HTERT RPE-1 (cell line): ENCODE data around the gene GRIK2.

Experiments used
- in situ Hi-C: fragments of 300-500 bp; cut with MboI; formaldehyde crosslinking; loops from 4 replicates; pipeline ENCODE4 v1.14.3; 2020; ENCODE audit warnings: low sequenced_read_pairs

Gene GRIK2

GRCh38 chr6:101454106-101454676 is 60.7 kb downstream of the GRIK2 start:
- in situ Hi-C loops, result no loop called here

DNA sequence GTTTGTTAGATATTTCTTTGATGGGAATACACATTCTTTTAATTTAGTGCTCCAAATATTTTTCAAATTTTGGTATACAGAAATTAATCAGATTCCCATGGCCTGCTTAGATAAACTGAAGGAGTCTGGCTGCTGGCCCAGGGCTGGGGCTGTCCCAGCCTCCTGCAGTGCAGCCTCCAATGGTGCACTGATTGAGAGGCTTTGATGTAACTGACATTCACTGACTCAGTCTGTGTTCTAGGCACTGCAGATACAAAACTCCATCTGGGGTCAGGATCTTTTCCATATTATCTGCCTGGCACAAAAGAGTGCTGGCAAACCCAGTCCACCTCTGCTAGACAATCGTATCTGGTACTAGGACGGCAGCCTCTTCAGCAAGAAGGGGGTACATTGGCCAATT is 64.8 kb downstream of the GRIK2 start:
- in situ Hi-C loops, result no loop called here

GRCh38 chr6:101458826-101459225 is 65.3 kb downstream of the GRIK2 start:
- in situ Hi-C loops, result no loop called here

DNA sequence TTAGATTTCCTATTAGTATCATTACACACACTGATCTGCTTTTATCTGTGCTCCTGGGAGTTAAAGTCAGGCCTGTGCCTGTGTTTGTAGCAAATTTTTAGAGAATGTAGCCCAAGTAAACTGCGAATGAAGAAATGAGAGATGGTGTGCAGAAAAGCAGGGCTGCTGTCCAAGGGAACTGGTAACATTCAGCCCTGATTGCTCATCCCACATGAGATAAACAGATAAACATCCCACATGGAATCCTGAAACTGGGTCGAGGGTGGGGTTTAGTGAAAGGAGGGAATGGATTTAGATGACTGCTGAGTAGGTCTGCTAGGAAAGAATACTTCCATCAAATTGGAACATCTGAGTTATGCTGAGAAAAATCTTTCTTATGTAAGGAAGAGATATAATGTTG is 69.1 kb downstream of the GRIK2 start:
- in situ Hi-C loops, result no loop called here

DNA sequence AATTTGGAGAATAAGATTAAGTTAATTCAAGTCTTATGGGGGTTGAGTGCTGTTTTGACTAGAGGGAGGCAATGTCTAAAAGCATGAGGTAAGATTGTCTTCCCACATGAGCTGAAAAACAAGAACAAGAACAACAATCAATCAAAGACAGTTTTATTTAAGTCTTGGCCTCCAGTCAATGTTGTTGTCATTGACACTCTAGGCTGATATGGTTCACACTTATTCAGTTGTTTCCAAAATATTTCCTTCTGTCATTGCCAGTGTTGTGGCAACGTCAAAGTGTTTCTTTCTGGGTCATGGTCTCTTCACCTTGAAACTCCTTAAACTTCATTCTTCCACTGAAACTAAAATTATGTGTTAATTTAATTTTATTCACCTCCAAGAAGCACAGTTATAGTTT is 72.4 kb downstream of the GRIK2 start:
- in situ Hi-C loops, result no loop called here

GRCh38 chr6:101477436-101477835 is 83.9 kb downstream of the GRIK2 start:
- in situ Hi-C loops, result no loop called here

- in situ Hi-C loops, result no loop called here
Measured at GRCh38 chr6:101478891-101479290, 85.4 kb downstream of the GRIK2 start.

DNA sequence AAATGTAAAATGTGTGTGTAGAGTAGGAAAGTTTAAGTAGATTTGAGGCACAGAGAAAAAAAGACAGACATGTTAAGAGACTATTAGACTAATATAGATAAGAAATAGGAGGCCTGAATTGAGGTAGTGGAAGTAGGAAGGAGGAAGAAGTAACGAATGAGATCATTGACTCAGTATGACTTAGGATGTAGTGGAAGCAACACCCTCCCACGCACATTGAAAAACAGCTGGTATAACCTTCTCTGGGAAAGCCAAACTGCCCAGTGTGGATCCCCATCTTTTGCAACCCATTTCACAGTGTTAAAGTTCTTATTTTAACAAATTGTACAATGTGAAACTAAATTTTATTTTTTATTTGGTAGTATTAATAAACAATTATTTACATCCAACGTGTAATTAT is 89.1 kb downstream of the GRIK2 start:
- in situ Hi-C loops, result no loop called here

GRCh38 chr6:101484781-101485180 is 91.3 kb downstream of the GRIK2 start:
- in situ Hi-C loops, result no loop called here

- in situ Hi-C loops, result no loop called here
Measured at GRCh38 chr6:101486124-101486523, 92.6 kb downstream of the GRIK2 start.

DNA sequence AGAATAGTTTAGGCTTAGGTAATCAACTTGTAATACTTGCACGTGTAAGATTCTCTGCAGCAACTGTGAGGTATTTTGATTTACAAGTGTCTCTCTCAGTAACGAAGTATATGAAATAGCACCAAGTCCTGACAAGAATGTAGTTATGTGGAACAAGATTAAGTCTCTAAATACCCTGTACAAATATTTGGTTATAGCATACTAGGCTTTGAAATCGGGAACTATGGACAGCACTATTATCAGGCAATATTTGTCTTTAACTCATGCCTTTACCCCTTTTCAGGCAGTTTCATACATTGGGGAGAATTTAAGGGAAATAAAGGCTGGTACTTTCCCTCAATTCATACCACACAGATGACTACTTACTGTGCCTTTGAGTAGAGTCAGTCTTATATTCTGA is 93.2 kb downstream of the GRIK2 start:
- in situ Hi-C loops, result no loop called here

GRCh38 chr6:101489456-101489855 is 95.9 kb downstream of the GRIK2 start:
- in situ Hi-C loops, result no loop called here

DNA sequence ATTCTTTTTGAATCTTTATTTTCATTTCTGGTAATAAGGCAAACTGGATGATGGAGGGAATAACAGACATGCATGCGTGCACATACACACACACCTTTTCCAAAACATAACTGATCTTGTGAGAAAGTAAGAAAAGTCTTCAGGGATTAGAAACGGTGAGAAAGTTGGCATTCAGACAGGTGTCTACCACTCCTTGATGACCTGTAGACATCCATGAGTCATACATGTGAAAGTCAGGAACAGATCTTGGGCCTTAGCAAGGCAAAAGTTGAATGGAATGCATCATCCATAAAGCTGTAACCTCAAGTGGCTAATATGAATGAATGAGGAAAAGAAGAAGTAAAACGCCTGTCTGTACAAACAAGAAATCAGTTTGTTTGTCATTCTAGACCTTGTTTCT is 97.3 kb downstream of the GRIK2 start:
- in situ Hi-C loops, result no loop called here

GRCh38 chr6:101502818-101503217 is 109.3 kb downstream of the GRIK2 start:
- in situ Hi-C loops, result no loop called here

DNA sequence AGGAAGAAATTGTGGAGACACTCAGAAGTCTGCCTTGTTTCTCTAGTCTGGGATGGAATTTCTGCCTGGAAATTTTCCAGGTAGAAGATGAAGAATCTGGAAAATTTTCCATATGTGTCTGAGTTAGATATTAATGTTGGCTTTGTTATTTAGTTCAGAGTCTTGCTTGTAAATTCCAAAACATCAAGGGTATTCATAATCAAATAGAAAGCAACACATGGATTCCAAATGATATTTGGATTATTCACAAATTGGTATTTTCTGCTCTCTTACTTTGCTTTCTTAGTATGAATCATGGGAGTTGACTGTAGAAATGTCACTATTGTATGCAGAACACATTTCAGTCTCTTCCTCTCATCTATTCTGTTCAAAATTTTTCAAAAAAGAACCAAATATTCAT is 116.0 kb downstream of the GRIK2 start:
- in situ Hi-C loops, result no loop called here

DNA sequence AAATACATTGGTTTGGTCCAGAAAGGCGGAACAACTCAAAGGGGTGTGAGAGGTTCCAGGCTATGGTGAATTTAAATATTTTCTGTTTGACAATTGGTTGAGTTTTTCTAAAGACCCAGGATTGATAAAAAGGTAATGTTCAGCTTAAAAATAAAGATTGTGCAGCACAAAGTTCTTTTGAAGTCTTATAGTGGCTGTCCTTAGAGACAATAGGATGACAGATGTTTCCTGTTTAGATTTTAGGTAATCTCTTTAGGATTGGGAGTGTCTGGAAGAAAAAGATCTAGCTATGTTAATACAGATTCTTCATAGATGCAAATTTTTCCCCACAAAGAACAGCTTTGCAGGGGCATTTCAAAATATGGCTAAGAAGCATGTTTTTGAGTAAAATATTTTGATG is 119.7 kb downstream of the GRIK2 start:
- in situ Hi-C loops, result no loop called here

GRCh38 chr6:101516578-101516977 is 123.1 kb downstream of the GRIK2 start:
- in situ Hi-C loops, result no loop called here

DNA sequence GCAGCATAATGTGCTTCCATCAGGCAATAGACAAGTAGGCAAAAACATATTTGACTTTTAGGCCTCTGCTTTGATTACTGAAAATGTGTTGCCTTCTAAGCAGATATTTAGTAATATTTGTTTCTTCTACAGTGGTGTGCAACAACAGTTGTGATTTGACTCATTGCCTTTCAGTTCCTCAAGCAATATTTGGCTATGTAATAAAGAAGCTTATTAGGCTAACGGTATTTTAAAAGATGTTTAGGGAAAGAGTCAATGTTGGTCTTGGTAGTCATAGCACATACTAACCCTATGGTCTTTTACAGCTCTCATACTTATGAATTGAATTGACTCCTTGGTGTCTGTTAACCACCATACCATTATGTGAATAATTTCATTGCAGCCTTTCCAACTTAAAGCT is 124.1 kb downstream of the GRIK2 start:
- in situ Hi-C loops, result no loop called here

GRCh38 chr6:101522254-101522653 is 128.7 kb downstream of the GRIK2 start:
- in situ Hi-C loops, result no loop called here

DNA sequence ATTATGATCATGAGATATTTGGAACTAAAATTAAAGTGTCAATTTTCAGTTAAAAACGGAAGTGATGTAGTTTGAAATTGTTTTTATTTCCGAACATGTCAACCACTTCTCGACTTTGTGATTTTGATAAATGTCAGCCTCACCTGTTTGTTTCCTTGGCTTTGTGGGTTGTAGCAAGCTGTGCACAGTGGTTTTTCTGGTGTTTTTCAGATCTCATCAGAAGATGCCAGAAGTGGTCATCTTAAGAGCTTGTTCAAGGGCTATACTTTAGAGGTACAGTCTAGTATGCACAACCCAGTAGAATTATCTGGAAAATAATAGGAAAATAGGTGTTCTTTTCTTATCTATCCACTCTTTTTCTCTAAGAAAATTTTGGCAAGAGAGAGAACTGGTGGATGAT is 134.0 kb downstream of the GRIK2 start:
- in situ Hi-C loops, result no loop called here

GRCh38 chr6:101528801-101529200 is 135.3 kb downstream of the GRIK2 start:
- in situ Hi-C loops, result no loop called here

- in situ Hi-C loops, result no loop called here
Measured at GRCh38 chr6:101531538-101531937, 138.0 kb downstream of the GRIK2 start.

DNA sequence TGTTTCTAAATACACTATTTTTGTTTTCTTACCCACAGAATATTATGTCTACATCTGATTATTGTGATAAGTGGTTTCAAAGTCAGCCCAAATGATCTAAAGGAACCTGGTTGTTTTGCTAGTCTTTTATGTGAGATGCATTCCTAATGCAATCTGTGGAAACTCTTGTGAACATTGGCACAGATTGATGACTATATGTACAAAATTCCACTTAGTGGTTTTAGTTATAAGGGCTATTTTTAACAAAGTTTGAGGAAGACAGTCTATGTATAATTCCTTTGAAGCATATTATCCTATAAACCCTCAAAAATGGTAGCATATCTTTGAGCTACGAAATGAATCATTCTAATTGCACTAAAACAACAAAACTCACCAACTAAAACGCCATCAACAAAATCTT is 140.9 kb downstream of the GRIK2 start:
- in situ Hi-C loops, result no loop called here

DNA sequence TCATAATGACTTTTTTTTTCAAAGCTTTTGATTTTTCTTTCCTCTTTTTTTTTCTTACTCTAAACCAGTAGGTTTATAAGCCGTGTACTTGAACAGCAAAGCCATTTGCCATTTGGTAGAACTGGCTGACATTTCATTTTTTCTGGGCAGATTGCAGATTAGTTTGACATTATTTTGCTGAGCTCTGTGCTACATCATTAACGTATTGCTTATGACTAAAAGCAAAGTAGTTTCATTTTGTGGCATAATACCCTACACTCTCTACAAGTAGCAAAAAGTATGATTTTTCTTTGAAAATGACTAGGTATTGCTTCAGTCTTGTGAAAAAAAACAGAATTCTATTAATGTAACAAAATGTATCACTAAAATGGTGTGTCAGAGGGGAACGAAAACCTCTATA is 141.3 kb downstream of the GRIK2 start:
- in situ Hi-C loops, result no loop called here
